OCI-LY7 (cell line): Measurements from ENCODE around the gene IRF2. TPM values are rescaled to one million over a fixed set of nuclear protein-coding genes. Genes with fewer than 3 reads are reported as not detected.

Experiments used
- BruUV-seq: library from RNA; stranded (reverse); fragments of 400-500 nt; replicated peaks from 2 replicates; lab custom pipeline; 2021; lab: Mats Ljungman, UMichigan
- CTCF ChIA-PET: fragments of 300-600 bp; sonication (Branson Sonifier 250); formaldehyde crosslinking; loops from one replicate; lab custom pipeline; 2022; ENCODE audit warnings: antibody characterized with exemption; ENCODE audit not compliant: unreplicated experiment; lab: Charles Lee
- POLR2A ChIA-PET: fragments of 300-600 bp; sonication (Branson Sonifier 250); formaldehyde crosslinking; loops from one replicate; lab custom pipeline; 2022; ENCODE audit warnings: antibody characterized with exemption; lab: Charles Lee
- DNase-seq: peaks from one replicate; pipeline ENCODE4 v3.0.0-alpha.2; 2015; ENCODE audit warnings: low spot score
- H2AFZ ChIP-seq: fragments of 200-600 bp; sonication (generic), shearing (Covaris generic); 2 replicates; pipeline ENCODE4 v1.6.1; 2014; ENCODE audit warnings: mild to moderate bottlenecking, antibody characterized with exemption, low read length, moderate library complexity
- H3K27ac ChIP-seq: fragments of 200-600 bp; sonication (generic); 2 replicates; pipeline ENCODE4 v1.5.1; 2014; ENCODE audit warnings: mixed run types, low read depth, mild to moderate bottlenecking, moderate library complexity, low read length, inconsistent platforms; ENCODE audit not compliant: poor library complexity, severe bottlenecking
- H3K36me3 ChIP-seq: fragments of 200-600 bp; sonication (generic); 2 replicates; pipeline ENCODE4 v1.6.1; 2014; ENCODE audit warnings: mild to moderate bottlenecking, antibody characterized with exemption, low read length, moderate library complexity, mixed read lengths; ENCODE audit not compliant: insufficient read depth
- H3K4me1 ChIP-seq: fragments of 200-600 bp; sonication (generic); 2 replicates; pipeline ENCODE4 v1.5.1; 2014; ENCODE audit warnings: mild to moderate bottlenecking, low read length; ENCODE audit not compliant: insufficient read depth, poor library complexity, severe bottlenecking
- H3K4me2 ChIP-seq: fragments of 200-600 bp; sonication (generic); 2 replicates; pipeline ENCODE4 v1.6.1; 2014; ENCODE audit warnings: mild to moderate bottlenecking, low read length
- H3K4me3 ChIP-seq: fragments of 200-600 bp; sonication (generic); 2 replicates; pipeline ENCODE4 v1.5.1; 2014; ENCODE audit warnings: mild to moderate bottlenecking, low read depth, low read length; ENCODE audit not compliant: poor library complexity, severe bottlenecking
- H3K79me2 ChIP-seq: fragments of 200-600 bp; sonication (generic); 2 replicates; pipeline ENCODE4 v1.6.1; 2016; ENCODE audit warnings: low read depth, mild to moderate bottlenecking, low read length, moderate library complexity, mixed read lengths; ENCODE audit not compliant: insufficient read depth
- H3K9me2 ChIP-seq: fragments of 200-600 bp; sonication (generic); 2 replicates; pipeline ENCODE4 v1.6.1; 2016; ENCODE audit warnings: mild to moderate bottlenecking, low read length, mixed read lengths; ENCODE audit not compliant: insufficient read depth
- H3K9me3 ChIP-seq: fragments of 200-600 bp; sonication (generic); 2 replicates; pipeline ENCODE4 v1.6.1; 2014; ENCODE audit warnings: mild to moderate bottlenecking, mixed run types, low read length, mixed read lengths
- H4K20me1 ChIP-seq: fragments of 200-600 bp; sonication (generic); 2 replicates; pipeline ENCODE4 v1.6.1; 2014; ENCODE audit warnings: mild to moderate bottlenecking, antibody characterized with exemption, low read length, moderate library complexity, mixed read lengths; ENCODE audit not compliant: insufficient read depth
- CTCF ChIP-seq: fragments of 200-600 bp; sonication (generic); conservative IDR thresholded peaks from 2 replicates; pipeline ENCODE4 v1.5.1; 2014; ENCODE audit warnings: mild to moderate bottlenecking, antibody characterized with exemption, low read length, moderate library complexity, mixed read lengths
- EZH2phosphoT487 ChIP-seq: fragments of 200-600 bp; sonication (generic); IDR thresholded peaks from 2 replicates; pipeline ENCODE4 v1.6.1; 2018; ENCODE audit warnings: low read depth, borderline replicate concordance, mild to moderate bottlenecking, mixed run types, antibody characterized with exemption, low read length, moderate library complexity, mixed read lengths
- intact Hi-C: fragments of 100-400 bp; cut with micrococcal nuclease; formaldehyde crosslinking; loops from one replicate; pipeline ENCODE4 v1.10.0; 2022; ENCODE audit not compliant: unreplicated experiment
- total RNA-seq, 2 experiments: library from RNA; depleted of rRNA in 1 of 2; stranded (reverse); fragments of >200 nt in 1 of 2; shearing (Covaris generic) in 1 of 2; gene quantifications; 2 replicates each; pipeline ENCODE4 v1.2.3, GENCODE V29; 2014 to 2022

The IRF2 gene
- total RNA-seq, 2 experiments from 2014 or later, result 32.3 to 37.8 TPM

- H3K4me2 ChIP-seq, result no peak overlapping the region
- H2AFZ ChIP-seq, result no peak overlapping the region
- intact Hi-C loops, result no loop called here
- no peak overlapping the region for H3K27ac ChIP-seq
- H4K20me1 ChIP-seq, result no peaks in the 10 kb centered on the region; the same call in 1 of the 2 replicates
- peaks cover 19% of the 10 kb centered on the region for H3K36me3 ChIP-seq
- no peaks in the 10 kb centered on the region for H3K9me3 ChIP-seq
- H3K4me3 ChIP-seq, result no peak overlapping the region
- no peaks in the 10 kb centered on the region for H3K4me1 ChIP-seq
- no peak for DNase-seq
- TF ChIP-seq EZH2phosphoT487 (no peak), CTCF (no peak)
- no peaks in the 10 kb centered on the region for H3K9me2 ChIP-seq
- BruUV-seq, result no TSS peak
- ChIA-PET POLR2A (no interaction called here), CTCF (no interaction called here)
- peaks cover 11% of the 10 kb centered on the region; the same call in 1 of the 2 replicates for H3K79me2 ChIP-seq
Measured at GRCh38 chr4:184444215-184444952, 30.0 kb downstream of the IRF2 start.

- BruUV-seq, result no TSS peak
- Histone ChIP-seq H3K4me3 (no peak overlapping the region), H3K4me2 (no peak overlapping the region), H2AFZ (no peak overlapping the region), H3K9me3 (no peaks in the 10 kb centered on the region), H4K20me1 (no peaks in the 10 kb centered on the region; the same call in 1 of the 2 replicates), H3K27ac (no peak overlapping the region), H3K4me1 (peaks cover 2% of the 10 kb centered on the region), H3K36me3 (peaks cover 19% of the 10 kb centered on the region), H3K79me2 (peaks cover 14% of the 10 kb centered on the region; the same call in 1 of the 2 replicates), H3K9me2 (no peaks in the 10 kb centered on the region)
- no peak for DNase-seq
- TF ChIP-seq EZH2phosphoT487 (no peak), CTCF (no peak)
- intact Hi-C loops, result no loop called here
- POLR2A ChIA-PET, result interaction anchor here (0.6 kb wide), 1 partner anchor 187 kb away, joined by 3 read pairs; no protein-coding TSS in a partner anchor
- CTCF ChIA-PET, result no interaction called here
Measured at GRCh38 chr4:184443318-184443717, 31.0 kb downstream of the IRF2 start.

GRCh38 chr4:184442314-184442635 lies 32.1 kb downstream of the IRF2 start:
- Histone ChIP-seq H2AFZ (no peak overlapping the region), H3K4me1 (peaks cover 6% of the 10 kb centered on the region), H3K9me3 (no peaks in the 10 kb centered on the region), H3K9me2 (no peaks in the 10 kb centered on the region), H3K36me3 (peaks cover 10% of the 10 kb centered on the region; the same call in 1 of the 2 replicates), H3K79me2 (peaks cover 21% of the 10 kb centered on the region; the same call in 1 of the 2 replicates), H3K4me3 (no peak overlapping the region), H3K27ac (no peak overlapping the region), H4K20me1 (no peaks in the 10 kb centered on the region), H3K4me2 (no peak overlapping the region)
- TF ChIP-seq CTCF, result no peak
- no peak for TF ChIP-seq EZH2phosphoT487
- BruUV-seq, result no TSS peak
- ChIA-PET CTCF (no interaction called here), POLR2A (interaction anchor here (0.9 to 1.5 kb wide), 2 partner anchors 10 to 28 kb away, joined by 3 to 5 read pairs; no protein-coding TSS in a partner anchor)
- no peak for DNase-seq
- intact Hi-C loops, result no loop called here
